ENCODE results near the gene WWC2.

- TF ChIP-seq CTCF (conservative IDR thresholded peaks at IDR 0.05; ENCODE audit: low read depth in 2 of 2) (no peak), EZH2phosphoT487 (IDR thresholded peaks at IDR 0.05; ENCODE audit: unreplicated experiment) (no peak), EZH2 (IDR thresholded peaks at IDR 0.05; ENCODE audit: low read depth, unreplicated experiment) (no peak), POLR2AphosphoS5 (IDR thresholded peaks at IDR 0.05; ENCODE audit: low read depth) (no peak), ZNF462 (CRISPR knock-in tag; IDR thresholded peaks at IDR 0.05) (no peak), ZNF331 (CRISPR knock-in tag; IDR thresholded peaks at IDR 0.05; ENCODE audit: low read depth) (no peak), REST (IDR thresholded peaks at IDR 0.05; ENCODE audit: unreplicated experiment) (no peak), CREB1 (CRISPR knock-in tag; IDR thresholded peaks at IDR 0.05; ENCODE audit: low read depth) (no peak), JUNB (IDR thresholded peaks at IDR 0.05; ENCODE audit: unreplicated experiment) (no peak), STAT1 (IDR thresholded peaks at IDR 0.05; ENCODE audit: unreplicated experiment) (no peak)
Measured at GRCh38 chr4:183337349-183337748, 238.3 kb downstream of the WWC2 start.
